AG08396 (cell line): Measurements from ENCODE around the gene MACIR.
A peak's percentile ranks its signal among the peaks of the same experiment; 100 is the strongest.
"Not testable (repeated sequence)": the region's sequence is repeated elsewhere in the genome, so short reads cannot be mapped to it uniquely, and the experiment has no call there.

Experiments used
- DNase-seq: peaks from one replicate; pipeline ENCODE4 v3.0.0; 2012; ENCODE audit warnings: low spot score, mixed read lengths

MACIR gene

GRCh38 chr5:103258368-103258956 lies at the start of gene MACIR:
TSS of gene MACIR (plus strand) at chr5:103258763. CDS start at chr5:103275920, 17,157 bp downstream.
- DNase-seq: peak; percentile 95

- DNase-seq: no peak
Observed at GRCh38 chr5:103209065-103209464, 49.5 kb upstream of the MACIR start.

GRCh38 chr5:103210952-103211351 lies 47.6 kb upstream of the MACIR start:
- DNase-seq: no peak

GRCh38 chr5:103211576-103212561 lies 46.7 kb upstream of the MACIR start:
- no peak for DNase-seq

GRCh38 chr5:103216137-103216536 lies 42.4 kb upstream of the MACIR start:
- no peak for DNase-seq

- DNase-seq: no peak
Observed at GRCh38 chr5:103216697-103217096, 41.9 kb upstream of the MACIR start.

- DNase-seq: no peak
Observed at GRCh38 chr5:103217101-103217500, 41.5 kb upstream of the MACIR start.

GRCh38 chr5:103218164-103218563 lies 40.4 kb upstream of the MACIR start:
- DNase-seq: peak; percentile 16

GRCh38 chr5:103219074-103219473 lies 39.5 kb upstream of the MACIR start:
- not testable (repeated sequence) for DNase-seq

GRCh38 chr5:103223031-103223955 lies 35.3 kb upstream of the MACIR start:
- no peak for DNase-seq

GRCh38 chr5:103224118-103224893 lies 34.3 kb upstream of the MACIR start:
- peak; percentile 55 for DNase-seq

- DNase-seq: no peak
Observed at GRCh38 chr5:103224894-103225246, 33.7 kb upstream of the MACIR start.

- no peak for DNase-seq
Observed at GRCh38 chr5:103228061-103228460, 30.5 kb upstream of the MACIR start.

GRCh38 chr5:103228588-103228987 lies 30.0 kb upstream of the MACIR start:
- DNase-seq: no peak

GRCh38 chr5:103232393-103232999 lies 26.1 kb upstream of the MACIR start:
- DNase-seq: peak; percentile 26

- DNase-seq: no peak
Observed at GRCh38 chr5:103234239-103234975, 24.2 kb upstream of the MACIR start.

GRCh38 chr5:103235891-103236290 lies 22.7 kb upstream of the MACIR start:
- DNase-seq: no peak

GRCh38 chr5:103237778-103238177 lies 20.8 kb upstream of the MACIR start:
- no peak for DNase-seq

- DNase-seq: no peak
Observed at GRCh38 chr5:103243665-103244064, 14.9 kb upstream of the MACIR start.

GRCh38 chr5:103244398-103244797 lies 14.2 kb upstream of the MACIR start:
- DNase-seq: no peak
